CD14-positive monocyte (primary cell): ENCODE data around the gene COPS9. TPM values are rescaled to one million over a fixed set of nuclear protein-coding genes. Genes with fewer than 3 reads are reported as not detected.
A peak's percentile ranks its signal among the peaks of the same experiment; 100 is the strongest.

ENCODE experiments used
- DNase-seq, 3 donors: peaks; one replicate each; pipeline ENCODE4 v3.0.0-alpha.2; 2011 to 2022
- H2AFZ ChIP-seq: 2 replicates; pipeline ENCODE4 v1.6.0; 2012; ENCODE audit warnings: mild to moderate bottlenecking, low read depth, low read length, inconsistent platforms; ENCODE audit not compliant: insufficient read depth, poor library complexity, severe bottlenecking
- H3K27ac ChIP-seq, 2 donors: 1 replicate in 1 of 2; 2 replicates in 1 of 2; pipeline ENCODE4 v1.5.1; 2012 to 2013; ENCODE audit warnings: low read length in 2 of 2, control low read depth in 1 of 2, inconsistent platforms in 1 of 2, low read depth in 1 of 2, mild to moderate bottlenecking in 1 of 2
- H3K27me3 ChIP-seq, 2 donors: one replicate each; pipeline versions ENCODE4 v1.6.0 to v1.6.1; 2011 to 2013; ENCODE audit warnings: low read length in 2 of 2; ENCODE audit not compliant: control insufficient read depth in 2 of 2, insufficient read depth in 2 of 2
- H3K36me3 ChIP-seq, 2 donors: replicated peaks in 1 of 2; 1 replicate in 1 of 2; 2 replicates in 1 of 2; pipeline versions ENCODE4 v1.5.1 to v1.6.1; 2012 to 2013; ENCODE audit warnings: low read length in 2 of 2, control low read depth in 1 of 2, inconsistent platforms in 1 of 2, mild to moderate bottlenecking in 1 of 2; ENCODE audit not compliant: insufficient read depth in 2 of 2, control insufficient read depth in 1 of 2
- H3K4me1 ChIP-seq, 2 donors: 1 replicate in 1 of 2; 2 replicates in 1 of 2; pipeline versions ENCODE4 v1.5.1 to v1.6.1; 2012 to 2013; ENCODE audit warnings: low read length in 2 of 2, control low read depth in 1 of 2, inconsistent platforms in 1 of 2, mild to moderate bottlenecking in 1 of 2, moderate library complexity in 1 of 2; ENCODE audit not compliant: insufficient read depth in 2 of 2, control insufficient read depth in 1 of 2
- H3K4me2 ChIP-seq: replicated peaks from 2 replicates; pipeline ENCODE3; 2012; ENCODE audit warnings: low read length, moderate library complexity, mild to moderate bottlenecking; ENCODE audit not compliant: poor library complexity, severe bottlenecking; ENCODE audit errors: extremely low read depth
- H3K4me3 ChIP-seq, 3 experiments: fragments of 200-600 bp in 1 of 3; sonication (generic) in 1 of 3; replicated peaks in 1 of 3; 1 replicate in 2 of 3; 2 replicates in 1 of 3; pipeline ENCODE4 v1.5.1; 2011 to 2013; ENCODE audit warnings: low read length in 3 of 3, mild to moderate bottlenecking in 3 of 3, control low read depth in 2 of 3, low read depth in 2 of 3, inconsistent platforms in 1 of 3, moderate library complexity in 1 of 3
- H3K79me2 ChIP-seq: 2 replicates; pipeline ENCODE4 v1.6.0; 2012; ENCODE audit warnings: mild to moderate bottlenecking, control low read depth, inconsistent platforms, low read length, moderate library complexity; ENCODE audit not compliant: insufficient read depth
- H3K9ac ChIP-seq: 2 replicates; pipeline ENCODE4 v1.6.0; 2017; ENCODE audit warnings: low read length, mild to moderate bottlenecking; ENCODE audit not compliant: insufficient read depth, poor library complexity, severe bottlenecking
- H3K9me3 ChIP-seq, 2 donors: replicated peaks in 1 of 2; 1 replicate in 1 of 2; 2 replicates in 1 of 2; pipeline versions ENCODE4 v1.5.1 to v1.6.1; 2012 to 2013; ENCODE audit warnings: low read length in 2 of 2, control low read depth in 1 of 2; ENCODE audit not compliant: control insufficient read depth in 1 of 2, insufficient read depth in 1 of 2
- H4K20me1 ChIP-seq: 2 replicates; pipeline ENCODE4 v1.6.0; 2012; ENCODE audit warnings: mild to moderate bottlenecking, low read length, control low read depth, moderate library complexity; ENCODE audit not compliant: insufficient read depth
- H3K27ac Mint-ChIP-seq, 7 donors: one replicate each; pipeline ENCODE4 v1.8.0; 2020; ENCODE audit warnings: mild to moderate bottlenecking in 7 of 7, mixed read lengths in 7 of 7, moderate library complexity in 6 of 7, inconsistent platforms in 2 of 7
- H3K27me3 Mint-ChIP-seq, 3 donors: one replicate each; pipeline ENCODE4 v1.8.0; 2021 to 2022; ENCODE audit warnings: low read depth in 3 of 3, mild to moderate bottlenecking in 3 of 3, mixed read lengths in 3 of 3, moderate library complexity in 3 of 3, inconsistent platforms in 1 of 3
- H3K36me3 Mint-ChIP-seq, 2 donors: one replicate each; pipeline ENCODE4 v1.8.0; 2020; ENCODE audit warnings: mixed read lengths in 2 of 2, inconsistent platforms in 1 of 2, mild to moderate bottlenecking in 1 of 2
- H3K4me1 Mint-ChIP-seq: one replicate; pipeline ENCODE4 v1.8.0; 2020; ENCODE audit warnings: mild to moderate bottlenecking, mixed read lengths
- H3K4me3 Mint-ChIP-seq, 2 donors: one replicate each; pipeline ENCODE4 v1.8.0; 2020; ENCODE audit warnings: mild to moderate bottlenecking in 2 of 2, mixed read lengths in 2 of 2, moderate library complexity in 1 of 2
- H3K9me3 Mint-ChIP-seq, 7 donors: one replicate each; pipeline ENCODE4 v1.8.0; 2020 to 2022; ENCODE audit warnings: mixed read lengths in 7 of 7, mild to moderate bottlenecking in 6 of 7, moderate library complexity in 6 of 7, inconsistent platforms in 2 of 7
- WGBS: methylation state at CpG from one replicate; pipeline ENCODE4 v1.1.5; 2013; ENCODE audit warnings: missing lambda C conversion rate; ENCODE audit not compliant: insufficient coverage; 5-methylcytosine and 5-hydroxymethylcytosine counted together
- intact Hi-C, 2 donors: fragments of 100-400 bp; cut with micrococcal nuclease; formaldehyde crosslinking; loops; one replicate each; pipeline versions ENCODE4 v1.15.0 to v1.15.1; 2023
- polyA plus RNA-seq, 3 donors: library from polyadenylated mRNA; depleted of rRNA in 1 of 3; unstranded in 2 of 3; stranded (reverse) in 1 of 3; fragments of 300-500 nt in 2 of 3; fragments of >200 nt in 1 of 3; fragmentation: Illumina TruSeq in 2 of 3; gene quantifications; 1 replicate in 2 of 3; 2 replicates in 1 of 3; pipeline ENCODE4 v1.2.3, GENCODE V29; 2012 to 2021
- TF ChIP-seq, protein P1 (sequence below): fragments of 200-600 bp; IDR thresholded peaks from one replicate; pipeline ENCODE4 v1.8.0; 2022; ENCODE audit warnings: antibody characterized with exemption, mild to moderate bottlenecking

Gene COPS9
- polyA plus RNA-seq, 3 donors: 123 to 300 (median 268) TPM

DNA sequence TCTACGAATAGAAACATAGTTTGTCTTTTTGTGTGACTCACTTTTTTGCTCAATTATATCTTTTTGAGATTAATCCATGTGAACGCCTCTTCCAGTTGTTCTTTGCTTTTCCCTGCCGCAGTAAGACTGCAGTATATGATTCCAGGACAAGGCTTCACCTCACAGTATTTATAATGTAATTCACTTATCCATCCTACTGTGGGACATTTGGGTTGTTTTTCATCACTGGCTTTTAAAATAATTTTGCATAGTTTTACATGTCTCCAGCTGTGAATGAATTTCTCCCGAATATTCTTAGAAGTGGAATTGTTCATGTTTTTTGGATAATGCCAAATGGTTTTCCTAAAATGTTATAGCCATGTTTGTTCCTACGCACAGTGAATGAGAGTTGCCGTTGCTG, 21.9 kb downstream of the COPS9 start:
- H3K36me3 Mint-ChIP-seq: no peaks in the 10 kb centered on the region

DNA sequence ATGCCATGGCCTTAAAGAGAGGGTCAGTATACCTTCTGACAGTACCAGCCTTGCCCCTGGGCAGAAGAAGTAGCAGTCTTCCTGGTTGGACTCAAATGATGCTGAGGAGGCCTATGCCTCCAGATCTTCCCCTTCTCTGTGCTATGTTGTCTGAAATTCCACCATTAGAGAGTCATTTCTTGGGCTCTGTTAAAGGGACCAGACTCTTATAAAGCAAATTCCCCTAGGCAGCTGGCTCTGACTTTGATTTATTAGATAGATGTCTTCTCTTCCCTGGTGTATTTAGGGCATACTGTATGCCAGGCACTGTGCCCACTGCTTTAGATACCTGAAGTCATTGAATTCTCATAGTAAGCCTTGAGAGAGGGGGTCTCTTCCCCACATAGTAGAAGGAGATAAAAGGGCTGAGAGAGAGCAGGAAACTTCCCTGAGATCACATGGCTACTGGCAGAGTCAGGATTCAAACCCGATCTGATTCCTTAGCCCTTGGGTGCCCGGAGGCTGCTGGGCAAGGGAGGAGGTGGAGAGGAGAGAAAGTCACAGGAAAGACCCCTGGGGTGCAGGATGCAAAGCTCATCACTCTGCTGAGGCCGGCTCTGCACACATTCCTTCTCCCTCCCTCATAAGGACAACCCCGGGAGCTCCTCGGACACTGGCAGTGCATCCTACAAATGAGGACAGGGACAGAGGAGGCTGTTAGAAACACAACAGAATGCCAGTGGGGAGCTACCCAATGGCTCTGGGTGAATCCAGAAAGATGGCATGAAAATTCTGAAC, 23.0 kb downstream of the COPS9 start:
- Histone ChIP-seq H3K36me3 (no peaks in the 10 kb centered on the region), H3K9me3 (no peaks in the 10 kb centered on the region), H3K9ac (no peak overlapping the region), H3K27me3 (peaks cover 0 to 6% of the 10 kb centered on the region in 2 donors), H3K27ac (no peak overlapping the region), H4K20me1 (no peaks in the 10 kb centered on the region), H3K79me2 (no peaks in the 10 kb centered on the region), H3K4me1 (no peaks in the 10 kb centered on the region), H3K4me2 (no peak overlapping the region), H2AFZ (no peak overlapping the region), H3K4me3 (no peak overlapping the region)
- TF ChIP-seq, protein P1, sequence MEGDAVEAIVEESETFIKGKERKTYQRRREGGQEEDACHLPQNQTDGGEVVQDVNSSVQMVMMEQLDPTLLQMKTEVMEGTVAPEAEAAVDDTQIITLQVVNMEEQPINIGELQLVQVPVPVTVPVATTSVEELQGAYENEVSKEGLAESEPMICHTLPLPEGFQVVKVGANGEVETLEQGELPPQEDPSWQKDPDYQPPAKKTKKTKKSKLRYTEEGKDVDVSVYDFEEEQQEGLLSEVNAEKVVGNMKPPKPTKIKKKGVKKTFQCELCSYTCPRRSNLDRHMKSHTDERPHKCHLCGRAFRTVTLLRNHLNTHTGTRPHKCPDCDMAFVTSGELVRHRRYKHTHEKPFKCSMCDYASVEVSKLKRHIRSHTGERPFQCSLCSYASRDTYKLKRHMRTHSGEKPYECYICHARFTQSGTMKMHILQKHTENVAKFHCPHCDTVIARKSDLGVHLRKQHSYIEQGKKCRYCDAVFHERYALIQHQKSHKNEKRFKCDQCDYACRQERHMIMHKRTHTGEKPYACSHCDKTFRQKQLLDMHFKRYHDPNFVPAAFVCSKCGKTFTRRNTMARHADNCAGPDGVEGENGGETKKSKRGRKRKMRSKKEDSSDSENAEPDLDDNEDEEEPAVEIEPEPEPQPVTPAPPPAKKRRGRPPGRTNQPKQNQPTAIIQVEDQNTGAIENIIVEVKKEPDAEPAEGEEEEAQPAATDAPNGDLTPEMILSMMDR: no peak
- Mint-ChIP-seq H3K36me3 (no peaks in the 10 kb centered on the region), H3K9me3 (peaks cover 0 to 4% (median 0%) of the 10 kb centered on the region in 7 donors), H3K4me3 (peak overlapping the region in 1 of 2 donors; percentile 1), H3K27ac (no peak overlapping the region), H3K27me3 (peaks cover 8 to 19% (median 14%) of the 10 kb centered on the region in 3 donors), H3K4me1 (no peaks in the 10 kb centered on the region)
- intact Hi-C loops: no loop called here
- no peak for DNase-seq
- WGBS: 55% methylated on average over 2 of the region's 5 CpGs

More for the DNA sequence above, 21.9 kb downstream of the COPS9 start:
- Histone ChIP-seq H3K79me2 (no peaks in the 10 kb centered on the region), H3K27me3 (peaks cover 0 to 10% of the 10 kb centered on the region in 2 donors), H3K9me3 (no peaks in the 10 kb centered on the region), H3K36me3 (no peaks in the 10 kb centered on the region), H4K20me1 (no peaks in the 10 kb centered on the region), H3K27ac (no peak overlapping the region), H3K4me2 (no peak overlapping the region), H3K4me1 (no peaks in the 10 kb centered on the region), H3K9ac (no peak overlapping the region), H3K4me3 (no peak overlapping the region), H2AFZ (no peak overlapping the region)
- Mint-ChIP-seq H3K4me1 (no peaks in the 10 kb centered on the region), H3K27me3 (peaks cover 6 to 21% (median 14%) of the 10 kb centered on the region in 3 donors), H3K4me3 (no peak overlapping the region), H3K9me3 (peaks cover 0 to 4% (median 0%) of the 10 kb centered on the region in 7 donors), H3K27ac (no peak overlapping the region)
- TF ChIP-seq, protein P1: no peak
- 90% methylated on average over 4 of the region's 6 CpGs for WGBS
- intact Hi-C loops: no loop called here
- no peak for DNase-seq
